Occipital lobe (tissue), 2 donors: Measurements from ENCODE around the gene TNS1. TPM values are rescaled to one million over a fixed set of nuclear protein-coding genes. Genes with fewer than 3 reads are reported as not detected.

ENCODE experiments used
- DNase-seq: peaks from one replicate; lab custom pipeline; 2025; lab: John Stamatoyannopoulos, UW
- total RNA-seq: library from RNA; depleted of rRNA; stranded (reverse); fragments of >200 nt; gene quantifications from one replicate; pipeline ENCODE4 v1.2.3, GENCODE V29; 2014

Gene TNS1
- total RNA-seq, 1 donor from 2014 or later: 3.1 TPM

GRCh38 chr2:217834057-217834620, 168.7 kb downstream of the TNS1 start:
- DNase-seq: no peak

DNA sequence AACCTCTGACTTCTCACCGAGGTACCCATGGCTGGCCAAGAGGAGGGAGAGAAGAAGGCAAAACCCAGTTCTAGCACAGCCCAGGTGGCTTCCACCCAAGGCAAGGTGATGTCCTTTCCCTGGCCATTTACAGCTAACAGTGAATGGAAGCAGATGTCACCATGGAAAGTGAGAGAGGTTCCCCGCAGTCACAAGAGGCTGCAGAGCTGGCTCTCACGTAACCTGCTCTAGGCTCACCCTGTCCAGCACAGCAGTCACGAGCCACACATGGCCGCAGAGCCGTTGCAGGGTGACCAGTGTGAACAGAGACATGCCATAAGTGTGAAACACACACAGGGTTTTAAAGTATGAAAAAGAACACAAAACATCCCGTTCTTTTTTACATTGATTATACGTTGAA, 169.4 kb downstream of the TNS1 start:
- DNase-seq: no peak

DNA sequence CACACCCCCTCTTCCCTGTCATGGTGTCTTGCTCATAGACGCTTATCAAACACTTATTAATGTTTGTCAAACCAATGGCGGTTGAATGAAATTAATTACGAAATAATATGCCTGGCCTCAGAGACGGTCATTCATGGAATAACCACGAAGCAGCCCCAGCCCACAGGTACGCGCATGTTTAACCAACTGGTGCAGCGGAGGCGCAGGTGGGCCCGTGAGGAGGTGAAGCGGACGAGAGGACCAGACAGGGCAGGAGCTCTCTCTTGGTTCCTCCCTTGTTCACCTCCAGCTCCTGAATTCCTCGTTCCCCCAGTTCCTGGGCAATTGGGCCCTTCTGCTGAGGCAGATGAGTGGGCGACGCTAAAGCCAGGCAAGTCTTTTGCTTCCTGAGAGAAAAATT, 169.8 kb downstream of the TNS1 start:
- no peak for DNase-seq

GRCh38 chr2:217832115-217832514, 170.7 kb downstream of the TNS1 start:
- no peak for DNase-seq

- no peak for DNase-seq
Observed at GRCh38 chr2:217831306-217831705, 171.5 kb downstream of the TNS1 start.

GRCh38 chr2:217830807-217831206, 172.0 kb downstream of the TNS1 start:
- DNase-seq: no peak

DNA sequence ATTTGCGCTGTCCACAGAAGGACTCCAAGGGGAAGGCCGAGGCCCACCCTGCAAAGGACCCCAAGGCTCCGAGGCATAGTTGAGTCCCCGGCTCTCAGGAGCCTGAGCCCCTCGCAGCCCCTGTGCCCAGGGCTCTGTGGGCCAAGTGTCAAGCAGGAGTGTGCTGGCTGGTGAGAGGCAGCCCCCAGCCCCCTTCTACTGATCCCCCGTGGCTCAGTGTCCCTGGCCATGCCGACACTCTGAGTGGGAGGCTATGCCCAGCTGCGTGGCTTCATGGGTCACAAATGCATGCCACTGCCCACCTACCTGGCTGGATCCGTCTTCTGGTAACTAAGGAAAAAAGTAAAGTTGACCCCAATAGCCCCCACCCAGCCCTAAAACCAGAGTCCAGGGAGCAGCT, 172.7 kb downstream of the TNS1 start:
- no peak for DNase-seq

DNA sequence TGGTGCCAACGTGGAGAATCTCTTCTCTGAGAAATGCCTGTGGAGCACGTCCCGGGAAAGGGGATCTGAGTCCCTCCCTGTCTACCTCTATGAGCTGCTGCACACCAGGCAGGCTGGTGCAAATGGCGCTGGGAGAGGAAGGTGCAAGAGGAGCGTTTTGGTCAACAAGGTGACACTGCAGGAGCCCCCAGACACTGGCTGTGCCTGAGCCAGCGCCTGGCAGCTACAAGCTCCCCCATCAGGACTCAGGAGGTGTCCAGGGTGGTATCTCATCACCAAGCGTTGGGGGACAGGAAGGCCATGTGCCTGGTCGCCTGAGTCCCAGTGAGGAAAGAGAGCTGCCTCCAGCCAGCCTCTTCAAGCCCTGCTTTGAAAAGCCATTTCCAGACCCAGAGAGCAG, 173.4 kb downstream of the TNS1 start:
- DNase-seq: no peak

DNA sequence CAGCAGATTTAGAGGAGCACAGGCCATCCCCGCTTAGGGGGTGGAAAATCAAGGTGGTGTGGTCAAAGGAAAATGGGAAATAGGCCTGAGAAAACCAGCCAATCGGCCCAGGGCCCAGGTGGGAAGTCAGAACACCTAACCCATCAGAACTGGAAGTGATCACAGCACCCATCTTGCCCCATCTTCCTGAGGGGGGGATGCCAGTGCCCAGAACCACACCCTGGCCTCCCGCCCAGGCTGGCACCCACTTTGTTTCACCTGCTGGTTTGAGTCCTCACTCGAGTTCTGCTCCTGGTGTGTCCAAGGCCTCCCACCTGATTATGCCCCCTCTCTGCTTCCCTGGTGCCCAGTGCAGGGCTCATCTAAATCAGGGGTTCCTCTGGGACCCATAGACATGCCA, 174.5 kb downstream of the TNS1 start:
- no peak for DNase-seq

- DNase-seq: no peak
Observed at GRCh38 chr2:217827430-217828201, 175.2 kb downstream of the TNS1 start.

GRCh38 chr2:217826991-217827390, 175.8 kb downstream of the TNS1 start:
- DNase-seq: no peak

DNA sequence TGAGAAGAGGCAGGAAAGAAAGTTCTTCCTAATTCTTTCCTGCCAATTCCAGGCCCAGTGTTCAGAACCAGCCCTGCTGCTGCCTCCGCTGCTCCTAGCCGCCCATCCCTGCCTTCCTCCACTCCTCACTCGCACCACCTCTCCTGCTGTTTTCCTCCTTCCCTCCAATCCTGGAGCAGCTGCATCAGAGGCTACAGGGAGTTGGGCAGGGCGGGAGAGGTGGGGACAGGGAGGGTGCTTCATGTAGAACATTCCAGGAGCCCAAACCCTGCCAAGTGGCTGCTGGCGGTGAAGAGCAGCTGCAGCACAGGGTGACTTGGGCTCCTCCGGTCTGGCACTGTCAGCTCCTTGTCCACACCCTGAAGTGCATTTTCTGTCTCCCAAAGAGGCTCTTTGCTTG, 176.3 kb downstream of the TNS1 start:
- DNase-seq: no peak

DNA sequence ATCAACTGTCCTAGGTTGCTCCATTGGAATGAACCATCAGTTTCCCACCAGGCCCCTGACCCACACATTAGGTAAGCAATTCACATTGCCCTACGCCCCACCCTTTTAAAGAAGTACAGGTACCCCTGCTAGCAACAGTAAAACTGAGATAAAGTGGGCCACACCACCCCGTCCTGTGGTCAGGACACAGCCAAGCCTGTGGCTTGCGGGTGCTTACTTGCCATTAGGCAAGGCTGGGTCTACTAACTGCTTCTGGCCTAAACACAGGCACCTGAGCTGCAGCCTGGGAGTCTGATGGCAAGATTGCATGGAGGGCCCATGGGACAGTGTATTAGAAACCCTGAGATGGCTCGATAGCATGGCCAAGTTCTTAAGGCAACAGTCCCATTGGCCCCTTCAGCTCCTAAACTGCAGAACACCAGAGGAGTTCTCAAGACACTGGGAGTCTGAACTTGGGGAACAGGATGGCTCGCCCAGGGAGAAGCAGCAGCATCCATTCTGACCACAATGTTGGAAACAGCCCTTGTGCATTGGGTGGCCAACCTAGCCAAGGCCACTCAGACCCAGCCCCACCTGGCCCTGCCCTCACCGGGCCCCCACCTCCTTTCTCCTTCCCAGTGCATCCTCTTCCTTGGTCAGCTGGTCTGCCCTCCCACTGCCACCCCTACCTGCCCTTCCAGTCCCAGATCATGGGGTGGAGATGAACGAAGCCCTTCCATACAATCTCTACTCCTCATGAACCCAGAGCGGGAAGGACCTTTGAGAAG, 177.1 kb downstream of the TNS1 start:
- DNase-seq: no peak

DNA sequence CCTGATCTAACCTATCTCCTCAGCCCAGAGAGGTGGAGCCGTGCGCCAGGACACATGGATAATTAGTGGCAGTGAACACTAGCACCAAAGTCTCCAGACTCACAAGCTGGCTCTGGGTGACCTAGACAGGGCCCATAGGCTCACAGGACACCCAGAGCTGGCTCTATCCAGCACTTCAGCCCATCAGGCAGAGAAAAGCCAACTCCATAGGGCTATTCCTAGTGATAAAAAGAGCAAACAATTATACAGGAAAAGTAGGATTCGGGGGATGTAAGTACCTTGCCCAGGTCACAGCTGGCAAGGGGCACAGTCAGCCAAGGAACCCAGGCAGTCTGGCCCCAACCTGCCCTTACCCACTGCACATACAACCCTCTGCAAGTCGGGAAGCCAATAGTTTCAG, 178.6 kb downstream of the TNS1 start:
- no peak for DNase-seq

DNA sequence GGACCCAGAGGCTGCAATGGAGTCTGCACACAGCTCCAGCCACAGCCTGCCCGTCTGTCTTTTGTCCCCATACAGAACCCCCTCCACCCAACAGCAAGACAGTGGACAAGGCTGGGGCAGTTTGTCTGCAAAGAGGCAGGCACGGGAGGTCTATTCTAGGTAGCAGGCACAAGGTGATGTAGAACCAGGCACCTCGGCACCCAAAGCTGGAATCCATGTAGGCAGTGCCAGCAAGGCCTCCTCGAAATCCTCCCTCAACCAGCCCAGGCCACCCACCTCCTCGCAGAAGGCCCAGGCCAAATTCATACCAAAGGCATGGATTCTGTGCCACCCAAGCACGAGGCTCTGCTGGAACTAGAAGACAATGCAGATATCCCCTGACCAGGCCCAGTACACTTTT, 179.2 kb downstream of the TNS1 start:
- DNase-seq: no peak

GRCh38 chr2:217822296-217823252, 180.2 kb downstream of the TNS1 start:
- no peak for DNase-seq

GRCh38 chr2:217821536-217822147, 181.2 kb downstream of the TNS1 start:
- no peak for DNase-seq

- no peak for DNase-seq
Observed at GRCh38 chr2:217820904-217821303, 181.9 kb downstream of the TNS1 start.

DNA sequence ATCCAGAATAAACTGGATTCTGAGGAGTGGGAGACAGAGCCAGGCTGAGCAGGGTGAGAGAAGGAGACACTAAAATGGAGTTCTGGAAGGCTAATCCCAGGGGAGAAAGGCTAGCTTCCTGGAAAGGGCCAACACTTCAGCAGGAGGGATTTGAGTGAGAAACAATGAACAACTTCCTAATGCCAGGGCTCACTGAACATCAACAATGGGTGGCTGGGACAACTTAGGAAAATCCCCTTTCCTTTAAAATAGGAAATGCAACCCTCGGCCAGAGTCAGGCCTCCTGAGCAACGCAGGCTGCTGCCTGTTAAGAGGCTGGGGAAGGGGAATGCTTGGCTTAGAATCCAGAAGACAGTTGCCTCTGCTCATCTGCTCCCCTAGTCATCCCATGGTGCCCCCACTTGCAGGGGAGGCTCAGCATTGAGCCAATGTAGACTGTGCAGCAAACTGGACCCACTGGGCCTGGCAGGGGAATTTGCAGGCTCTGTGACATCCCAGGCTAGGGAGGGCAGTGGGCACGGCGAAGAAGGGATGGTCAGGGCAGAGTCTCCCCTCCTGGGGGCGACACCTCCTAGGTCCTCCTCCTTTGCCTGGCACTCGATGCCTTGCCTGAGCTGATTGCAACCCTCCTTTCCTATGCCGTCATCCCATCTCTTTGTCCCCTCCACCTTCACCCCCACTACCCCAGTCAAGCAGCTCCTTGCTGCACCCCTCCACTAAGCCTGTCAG, 182.5 kb downstream of the TNS1 start:
- no peak for DNase-seq

DNA sequence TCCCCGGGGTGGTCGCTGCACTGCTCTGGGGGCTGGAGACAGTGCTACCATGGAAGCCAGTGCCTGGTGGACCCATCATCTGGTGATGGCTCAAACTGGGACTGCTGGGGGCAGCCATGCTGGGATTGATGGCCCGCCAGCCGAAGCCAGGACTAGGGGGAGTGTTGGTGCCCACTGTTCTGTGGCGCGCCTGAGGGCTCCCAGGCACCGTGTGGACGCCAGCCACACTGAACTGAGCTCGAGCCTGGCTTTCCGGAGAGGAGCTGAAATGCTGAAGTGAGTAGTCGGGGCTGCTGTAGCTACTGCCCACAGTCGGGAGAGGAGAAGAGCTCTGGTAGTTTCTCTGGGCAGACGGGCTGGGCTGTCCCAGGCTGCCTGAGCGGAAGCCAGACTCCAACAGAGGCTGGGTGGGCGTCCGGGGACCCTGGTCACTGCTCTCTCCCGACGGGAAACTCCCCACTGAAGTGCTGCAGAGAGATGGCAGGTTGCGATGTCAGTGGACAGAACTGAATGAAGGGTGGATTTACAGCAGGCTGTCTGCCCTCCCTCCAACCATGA, 184.4 kb downstream of the TNS1 start:
- no peak for DNase-seq
